NCI-H2171 treated with DMSO at 0.1 percent for 48 hours (cell line): Measurements from ENCODE around the gene ATE1.

Source experiments
- DNase-seq: peaks from one replicate; lab custom pipeline; 2025; lab: John Stamatoyannopoulos, UW

The ATE1 gene

GRCh38 chr10:121873236-121873635 is 54.6 kb downstream of the ATE1 start:
- DNase-seq, result no peak

- DNase-seq, result no peak
These were observed 57.4 kb downstream of the ATE1 start for GRCh38 chr10:121870413-121870812.

GRCh38 chr10:121865554-121865953 is 62.3 kb downstream of the ATE1 start:
- no peak for DNase-seq

- no peak for DNase-seq
These were observed 63.2 kb downstream of the ATE1 start for GRCh38 chr10:121864653-121865052.

- DNase-seq, result no peak
These were observed 63.7 kb downstream of the ATE1 start for GRCh38 chr10:121864168-121864567.

- no peak for DNase-seq
These were observed 65.2 kb downstream of the ATE1 start for GRCh38 chr10:121862649-121863048.

GRCh38 chr10:121862042-121862441 is 65.8 kb downstream of the ATE1 start:
- no peak for DNase-seq

GRCh38 chr10:121860810-121861209 is 67.0 kb downstream of the ATE1 start:
- no peak for DNase-seq

- peak; percentile 0 for DNase-seq
These were observed 72.9 kb downstream of the ATE1 start for GRCh38 chr10:121854809-121855445.

GRCh38 chr10:121853950-121854349 is 73.9 kb downstream of the ATE1 start:
- DNase-seq, result no peak

GRCh38 chr10:121851786-121852185 is 76.0 kb downstream of the ATE1 start:
- no peak for DNase-seq

GRCh38 chr10:121848082-121848481 is 79.7 kb downstream of the ATE1 start:
- no peak for DNase-seq

GRCh38 chr10:121846555-121846954 is 81.3 kb downstream of the ATE1 start:
- DNase-seq, result no peak

GRCh38 chr10:121845044-121845784 is 82.6 kb downstream of the ATE1 start:
- DNase-seq, result no peak

- DNase-seq, result no peak
These were observed 83.3 kb downstream of the ATE1 start for GRCh38 chr10:121844537-121844936.

GRCh38 chr10:121843379-121843778 is 84.5 kb downstream of the ATE1 start:
- DNase-seq, result no peak

GRCh38 chr10:121841862-121842261 is 86.0 kb downstream of the ATE1 start:
- DNase-seq, result no peak

GRCh38 chr10:121838931-121839330 is 88.9 kb downstream of the ATE1 start:
- DNase-seq, result no peak

- DNase-seq, result no peak
These were observed 89.7 kb downstream of the ATE1 start for GRCh38 chr10:121838149-121838548.

GRCh38 chr10:121836171-121836570 is 91.7 kb downstream of the ATE1 start:
- no peak for DNase-seq

- DNase-seq, result no peak
These were observed 92.5 kb downstream of the ATE1 start for GRCh38 chr10:121835376-121835775.

GRCh38 chr10:121834757-121835156 is 93.1 kb downstream of the ATE1 start:
- DNase-seq, result no peak

- DNase-seq, result no peak
These were observed 94.4 kb downstream of the ATE1 start for GRCh38 chr10:121833387-121833786.

- no peak for DNase-seq
These were observed 95.2 kb downstream of the ATE1 start for GRCh38 chr10:121832647-121833046.
